H1 (cell line): Measurements from ENCODE around the gene MANSC1. TPM values are rescaled to one million over a fixed set of nuclear protein-coding genes. Genes with fewer than 3 reads are reported as not detected.

Source experiments
- CTCF ChIA-PET: fragments of 300-600 bp; sonication (Branson Sonifier 250); formaldehyde crosslinking; loops from one replicate; lab custom pipeline; 2021; ENCODE audit not compliant: partially characterized antibody; lab: Charles Lee
- POLR2A ChIA-PET: fragments of 300-600 bp; sonication (Branson Sonifier 250); formaldehyde crosslinking; loops from one replicate; lab custom pipeline; 2021; ENCODE audit warnings: inconsistent platforms; ENCODE audit not compliant: partially characterized antibody; lab: Charles Lee
- DNase-seq, 2 experiments: peaks; one replicate each; pipeline versions ENCODE4 v3.0.0 to v3.0.0-alpha.2; 2010 to 2022; ENCODE audit warnings: low spot score in 2 of 2, low read depth in 1 of 2, mixed read lengths in 1 of 2
- FAIRE-seq: peaks from 2 replicates; lab custom pipeline; 2011; peaks lifted over from hg19 to GRCh38; lab: Jason Lieb, UNC
- H2AFZ ChIP-seq: 2 replicates; pipeline ENCODE4 v1.8.1; 2012; ENCODE audit warnings: low read length, inconsistent platforms
- H2AK5ac ChIP-seq: 2 replicates; pipeline ENCODE4 v1.6.1; 2013; ENCODE audit warnings: low read depth, low read length
- H2BK120ac ChIP-seq: replicated peaks from 2 replicates; pipeline ENCODE3; 2013; ENCODE audit warnings: low read depth, low read length, inconsistent platforms
- H2BK12ac ChIP-seq: 2 replicates; pipeline ENCODE4 v1.6.1; 2013; ENCODE audit warnings: low read depth, low read length
- H2BK15ac ChIP-seq: 2 replicates; pipeline ENCODE4 v1.6.1; 2013; ENCODE audit warnings: low read length
- H2BK20ac ChIP-seq: 2 replicates; pipeline ENCODE4 v1.6.1; 2013; ENCODE audit warnings: low read length
- H2BK5ac ChIP-seq: 2 replicates; pipeline ENCODE4 v1.6.1; 2013; ENCODE audit warnings: low read depth, low read length
- H3K14ac ChIP-seq: 2 replicates; pipeline ENCODE4 v1.6.1; 2013; ENCODE audit warnings: inconsistent platforms; ENCODE audit not compliant: insufficient read length
- H3K18ac ChIP-seq: 2 replicates; pipeline ENCODE4 v1.6.1; 2013; ENCODE audit warnings: low read length; ENCODE audit errors: extremely low read depth
- H3K23ac ChIP-seq: 2 replicates; pipeline ENCODE4 v1.6.1; 2013; ENCODE audit warnings: inconsistent platforms; ENCODE audit not compliant: insufficient read length
- H3K23me2 ChIP-seq: 2 replicates; pipeline ENCODE4 v1.6.1; 2013; ENCODE audit warnings: low read depth, low read length
- H3K27ac ChIP-seq: 2 replicates; pipeline ENCODE4 v1.6.1; 2011; ENCODE audit warnings: low read depth, low read length, inconsistent platforms
- H3K27me3 ChIP-seq, 4 experiments: replicated peaks in 1 of 4; 1 replicate in 1 of 4; 2 replicates in 3 of 4; pipeline versions ENCODE4 v1.6.1 to v1.8.1; 2011 to 2013; ENCODE audit warnings: low read length in 3 of 4, mild to moderate bottlenecking in 3 of 4, inconsistent platforms in 2 of 4, mixed read lengths in 2 of 4, moderate library complexity in 1 of 4; ENCODE audit not compliant: control insufficient read depth in 3 of 4, insufficient read depth in 3 of 4; ENCODE audit errors: extremely low read depth in 1 of 4
- H3K36me3 ChIP-seq, 4 experiments: 2 replicates each; pipeline versions ENCODE4 v1.6.1 to v1.8.1; 2011 to 2013; ENCODE audit warnings: mild to moderate bottlenecking in 4 of 4, low read length in 3 of 4, moderate library complexity in 2 of 4, control low read depth in 1 of 4, inconsistent platforms in 1 of 4; ENCODE audit not compliant: insufficient read depth in 4 of 4, control insufficient read depth in 2 of 4
- H3K4ac ChIP-seq: replicated peaks from 2 replicates; pipeline ENCODE3; 2013; ENCODE audit warnings: low read length, low read depth, mixed read lengths, inconsistent platforms; ENCODE audit not compliant: insufficient read length
- H3K4me1 ChIP-seq, 4 experiments: replicated peaks in 1 of 4; 1 replicate in 1 of 4; 2 replicates in 3 of 4; pipeline versions ENCODE4 v1.6.1 to v1.8.1; 2011 to 2013; ENCODE audit warnings: low read length in 3 of 4, inconsistent platforms in 2 of 4, mixed read lengths in 1 of 4; ENCODE audit not compliant: insufficient read depth in 4 of 4, control insufficient read depth in 3 of 4
- H3K4me2 ChIP-seq, 2 experiments: 2 replicates each; pipeline versions ENCODE4 v1.6.1 to v1.8.1; 2011 to 2013; ENCODE audit warnings: low read depth in 2 of 2, low read length in 2 of 2, control low read depth in 1 of 2, inconsistent platforms in 1 of 2, mild to moderate bottlenecking in 1 of 2; ENCODE audit not compliant: insufficient read depth in 1 of 2
- H3K4me3 ChIP-seq, 4 experiments: fragments of 200-600, 300-600 bp in 1 of 4; sonication (generic), shearing (Covaris generic), sonication (Bioruptor Twin) in 1 of 4; 2 replicates each; pipeline versions ENCODE4 v1.5.1 to v1.8.1; 2011 to 2016; ENCODE audit warnings: low read length in 4 of 4, low read depth in 3 of 4, control low read depth in 2 of 4, inconsistent platforms in 2 of 4, mild to moderate bottlenecking in 2 of 4, mixed read lengths in 1 of 4, moderate library complexity in 1 of 4; ENCODE audit not compliant: insufficient read depth in 2 of 4; ENCODE audit errors: extremely low read depth in 1 of 4
- H3K56ac ChIP-seq: replicated peaks from 2 replicates; pipeline ENCODE3; 2013; ENCODE audit warnings: low read depth, mild to moderate bottlenecking, mixed read lengths, low read length, inconsistent platforms; ENCODE audit not compliant: insufficient read length
- H3K79me1 ChIP-seq: 2 replicates; pipeline ENCODE4 v1.6.1; 2013; ENCODE audit warnings: low read depth, low read length, control low read depth
- H3K79me2 ChIP-seq, 2 experiments: 2 replicates each; pipeline versions ENCODE4 v1.6.1 to v1.8.1; 2012 to 2013; ENCODE audit warnings: low read length in 2 of 2, mild to moderate bottlenecking in 2 of 2, inconsistent platforms in 1 of 2; ENCODE audit not compliant: insufficient read depth in 2 of 2, control insufficient read depth in 1 of 2
- H3K9ac ChIP-seq, 4 experiments: replicated peaks in 1 of 4; 1 replicate in 1 of 4; 2 replicates in 3 of 4; pipeline versions ENCODE4 v1.6.1 to v1.8.1; 2011 to 2013; ENCODE audit warnings: low read depth in 3 of 4, low read length in 3 of 4, control low read depth in 2 of 4, mild to moderate bottlenecking in 2 of 4, moderate library complexity in 2 of 4, inconsistent platforms in 1 of 4; ENCODE audit errors: extremely low read depth in 1 of 4
- H3K9me3 ChIP-seq, 2 experiments: 2 replicates each; pipeline versions ENCODE4 v1.6.1 to v1.8.1; 2012 to 2013; ENCODE audit warnings: mild to moderate bottlenecking in 2 of 2, moderate library complexity in 2 of 2, control low read depth in 1 of 2, inconsistent platforms in 1 of 2, low read depth in 1 of 2, low read length in 1 of 2, mixed read lengths in 1 of 2; ENCODE audit not compliant: insufficient read depth in 2 of 2
- H4K20me1 ChIP-seq, 2 experiments: replicated peaks in 1 of 2; 2 replicates each; pipeline versions ENCODE3 to v1.8.1; 2011 to 2013; ENCODE audit warnings: inconsistent platforms in 2 of 2, low read length in 2 of 2, mild to moderate bottlenecking in 1 of 2; ENCODE audit not compliant: insufficient read depth in 2 of 2, control insufficient read depth in 1 of 2
- H4K5ac ChIP-seq: 2 replicates; pipeline ENCODE4 v1.6.1; 2013; ENCODE audit warnings: low read length, low read depth, mixed read lengths, inconsistent platforms; ENCODE audit not compliant: insufficient read length
- H4K8ac ChIP-seq: 2 replicates; pipeline ENCODE4 v1.8.0; 2013; ENCODE audit warnings: mild to moderate bottlenecking, moderate library complexity, low read length, inconsistent platforms; ENCODE audit not compliant: insufficient read depth; ENCODE audit errors: extremely low read depth
- H4K91ac ChIP-seq: replicated peaks from 2 replicates; pipeline ENCODE3; 2013; ENCODE audit warnings: low read length, mixed read lengths, inconsistent platforms; ENCODE audit not compliant: insufficient read length
- BACH1 ChIP-seq: IDR thresholded peaks from 2 replicates; pipeline ENCODE4 v1.6.1; 2012; ENCODE audit warnings: low read length, improper control_type of control experiment
- EGR1 ChIP-seq: IDR thresholded peaks from 2 replicates; pipeline ENCODE4 v1.6.1; 2011; ENCODE audit warnings: low read depth, low read length, borderline replicate concordance
- GTF2F1 ChIP-seq: IDR thresholded peaks from 2 replicates; pipeline ENCODE4 v1.6.1; 2012; ENCODE audit warnings: low read depth, low read length, improper control_type of control experiment, borderline replicate concordance
- HDAC2 ChIP-seq, 2 experiments: fragments of 300-600 bp in 1 of 2; sonication (generic) in 1 of 2; IDR thresholded peaks; 2 replicates each; pipeline ENCODE4 v1.6.1; 2011 to 2012; ENCODE audit warnings: low read depth in 2 of 2, low read length in 2 of 2, mild to moderate bottlenecking in 2 of 2, moderate library complexity in 2 of 2, borderline replicate concordance in 1 of 2, inconsistent platforms in 1 of 2
- JUN ChIP-seq: IDR thresholded peaks from 2 replicates; pipeline ENCODE4 v1.6.1; 2011; ENCODE audit warnings: low read depth, mild to moderate bottlenecking, improper control_type of control experiment, low read length
- KDM1A ChIP-seq: fragments of 200-600, 300-600 bp; sonication (generic); IDR thresholded peaks from 2 replicates; pipeline ENCODE4 v1.7.1; 2016; ENCODE audit warnings: mild to moderate bottlenecking, low read length, borderline replicate concordance
- KDM4A ChIP-seq: IDR thresholded peaks from one replicate; pipeline ENCODE4 v1.7.1; 2012; ENCODE audit warnings: low read depth, mild to moderate bottlenecking, moderate library complexity, low read length, inconsistent platforms; ENCODE audit not compliant: severe bottlenecking
- KDM5A ChIP-seq: fragments of 200-600 bp; IDR thresholded peaks from 2 replicates; pipeline ENCODE4 v1.7.1; 2012; ENCODE audit warnings: mild to moderate bottlenecking, low read length, inconsistent platforms, mixed read lengths
- NANOG ChIP-seq: IDR thresholded peaks from 2 replicates; pipeline ENCODE4 v1.6.1; 2011; ENCODE audit warnings: low read length, low read depth, mild to moderate bottlenecking, inconsistent platforms; ENCODE audit not compliant: insufficient read depth, poor library complexity, severe bottlenecking
- NRF1 ChIP-seq: IDR thresholded peaks from 2 replicates; pipeline ENCODE4 v1.6.1; 2011; ENCODE audit warnings: mild to moderate bottlenecking, low read depth, low read length, improper control_type of control experiment
- RNF2 ChIP-seq: fragments of 200-900, 300-1000 bp; sonication (generic); IDR thresholded peaks from 2 replicates; pipeline ENCODE4 v1.7.1; 2016; ENCODE audit warnings: borderline replicate concordance, low read depth, mild to moderate bottlenecking, antibody characterized with exemption, low read length; ENCODE audit not compliant: poor library complexity, severe bottlenecking; ENCODE audit errors: missing control alignments
- RXRA ChIP-seq: IDR thresholded peaks from 2 replicates; pipeline ENCODE4 v1.6.1; 2011; ENCODE audit warnings: low read depth, mild to moderate bottlenecking, low read length, moderate library complexity; ENCODE audit not compliant: insufficient read depth
- TBP ChIP-seq: IDR thresholded peaks from 2 replicates; pipeline ENCODE4 v1.6.1; 2011; ENCODE audit warnings: low read depth, low read length, improper control_type of control experiment
- YY1 ChIP-seq: IDR thresholded peaks from 2 replicates; pipeline ENCODE4 v1.6.1; 2011; ENCODE audit warnings: low read depth, mild to moderate bottlenecking, low read length
- WGBS, 2 experiments: shearing (Covaris generic) in 1 of 2; methylation state at CpG; one replicate each; pipeline versions ENCODE4 v1.1.6 to v1.1.7; 2013 to 2015; ENCODE audit warnings: low lambda C conversion rate in 2 of 2, mixed read lengths in 2 of 2, inconsistent platforms in 1 of 2, low coverage in 1 of 2, missing lambda C conversion rate in 1 of 2; ENCODE audit not compliant: insufficient replicate concordance in 2 of 2, insufficient coverage in 1 of 2, insufficient read length in 1 of 2; ENCODE audit errors: extremely low coverage in 1 of 2, missing lambda C conversion rate in 1 of 2; 5-methylcytosine and 5-hydroxymethylcytosine counted together
- polyA plus RNA-seq, 7 experiments: library from polyadenylated mRNA; depleted of rRNA in 3 of 7; stranded (reverse) in 5 of 7; unstranded in 2 of 7; fragments of >200 nt in 5 of 7; fragments of 200-250 nt in 2 of 7; gene quantifications; 1 replicate in 5 of 7; 2 replicates in 1 of 7; 4 replicates in 1 of 7; pipeline versions ENCODE4 v1.2.1 to v1.2.3, GENCODE V29; 2011 to 2013; ENCODE audit warnings: missing spikeins in 2 of 7, mixed read lengths in 2 of 7
- total RNA-seq: library from RNA; stranded (reverse); fragmentation: NEBNext Ultra II Directional; extraction: Animal tissue kit (Norgen Biotek cat#: 25700); gene quantifications from 2 replicates; pipeline ENCODE4 v1.2.1, GENCODE V29; 2021

MANSC1 gene
- total and polyA plus RNA-seq, 2 of the 8 experiments (the other 6 are each of a cell fraction or from before 2014, with no cell fraction given), result 2.0 to 8.9 TPM

DNA sequence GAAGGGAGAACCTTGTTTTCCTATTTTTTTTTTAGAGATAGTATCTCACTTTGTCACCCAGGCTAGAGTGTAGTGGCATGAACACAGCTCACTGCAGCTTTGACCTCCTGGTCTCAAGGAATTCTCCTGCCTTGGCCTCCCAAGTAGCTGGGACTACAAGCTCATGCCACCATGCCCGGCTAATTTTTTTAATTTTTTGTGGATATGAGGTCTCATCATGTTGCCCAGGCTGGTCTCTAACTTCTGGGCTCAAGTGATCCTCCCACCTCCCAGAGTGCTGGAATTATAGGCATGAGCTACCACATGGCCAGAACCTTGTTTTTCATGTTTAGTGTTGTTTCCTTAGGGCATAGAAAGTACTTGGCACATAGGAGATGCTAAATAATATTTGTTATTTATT lies 13.5 kb downstream of the MANSC1 start:
- H3K18ac ChIP-seq, result no peak overlapping the region
- no peak overlapping the region for H3K4me2 ChIP-seq
- WGBS, 2 experiments, result 90% methylated on average over 1 of the region's 1 CpG; no CpG with 5 or more reads in 1 of the 2 experiments
- no peaks in the 10 kb centered on the region; the same call in 1 of the 2 replicates for H3K23me2 ChIP-seq
- H4K8ac ChIP-seq, result no peak overlapping the region
- H4K20me1 ChIP-seq, result no peaks in the 10 kb centered on the region
- H3K56ac ChIP-seq, result no peak overlapping the region
- H2BK15ac ChIP-seq, result no peak overlapping the region
- no peak overlapping the region for H3K4ac ChIP-seq
- no peaks in the 10 kb centered on the region for H3K79me1 ChIP-seq
- H3K36me3 ChIP-seq, result no peaks in the 10 kb centered on the region; a peak in 1 of 8 replicates
- no peak overlapping the region for H2AFZ ChIP-seq
- no peaks in the 10 kb centered on the region for H3K27me3 ChIP-seq
- H3K14ac ChIP-seq, result no peak overlapping the region
- H3K9me3 ChIP-seq, result no peaks in the 10 kb centered on the region
- H4K91ac ChIP-seq, result no peak overlapping the region
- DNase-seq (no peak), FAIRE-seq (no peak)
- H2AK5ac ChIP-seq, result no peak overlapping the region
- CTCF ChIA-PET, result interaction anchor here (0.6 to 6.1 kb wide), 13 partner anchors 9 to 300 kb away, joined by 3 to 38 read pairs (median 5); partner anchors contain the start of genes BORCS5 and MANSC1
- H2BK12ac ChIP-seq, result no peak overlapping the region
- H3K9ac ChIP-seq, result no peak overlapping the region
- H2BK120ac ChIP-seq, result no peak overlapping the region
- H3K23ac ChIP-seq, result no peak overlapping the region
- H3K79me2 ChIP-seq, result no peaks in the 10 kb centered on the region
- H2BK5ac ChIP-seq, result no peak overlapping the region
- POLR2A ChIA-PET, result interaction anchor here (0.6 to 1.2 kb wide), 3 partner anchors 69 to 612 kb away, joined by 3 read pairs; no protein-coding TSS in a partner anchor
- no peak overlapping the region for H3K27ac ChIP-seq
- no peak overlapping the region for H4K5ac ChIP-seq
- peaks cover 4 to 7% (median 6%) of the 10 kb centered on the region in 4 experiments; a peak in 4 of 7 replicates for H3K4me1 ChIP-seq
- H3K4me3 ChIP-seq, result no peak overlapping the region
- H2BK20ac ChIP-seq, result no peak overlapping the region
- TF ChIP-seq HDAC2 (IDR thresholded peaks at IDR 0.05; ENCODE audit: borderline replicate concordance in 1 of 2, low read depth in 2 of 2, low read length in 2 of 2) (no peak), KDM4A (no peak), GTF2F1 (no peak), KDM5A (no peak), TBP (no peak), JUN (no peak), NANOG (no peak), KDM1A (no peak), YY1 (no peak), RXRA (no peak), BACH1 (no peak), RNF2 (no peak), NRF1 (no peak), EGR1 (no peak)
